ENCODE results near the gene MOB3B.

Gene MOB3B

GRCh38 chr9:27447031-27447683 is 82.5 kb downstream of the MOB3B start:
- Histone ChIP-seq H3K27me3 (replicated peaks) (no peaks in the 10 kb centered on the region), H3K27ac (no peak overlapping the region), H3K4me3 (ENCODE audit: low read depth, low read length) (no peak overlapping the region), H3K36me3 (replicated peaks) (no peaks in the 10 kb centered on the region)
- no peak for DNase-seq
- no peak for TF ChIP-seq CTCF (IDR thresholded peaks at IDR 0.05; ENCODE audit: low read depth, low read length, missing control alignments)
- in situ Hi-C loops (cut with HindIII; ENCODE audit: low pct_ligation_motif_present, low sequenced_read_pairs) = no loop called here

- Histone ChIP-seq H3K36me3 (replicated peaks) (no peaks in the 10 kb centered on the region), H3K4me3 (ENCODE audit: low read depth, low read length) (no peak overlapping the region), H3K27ac (no peak overlapping the region), H3K27me3 (replicated peaks) (no peaks in the 10 kb centered on the region)
- in situ Hi-C loops (cut with HindIII; ENCODE audit: low pct_ligation_motif_present, low sequenced_read_pairs) = no loop called here
- DNase-seq = no peak
- TF ChIP-seq CTCF (IDR thresholded peaks at IDR 0.05; ENCODE audit: low read depth, low read length, missing control alignments) = no peak
Observed at GRCh38 chr9:27445688-27446087, 83.9 kb downstream of the MOB3B start.

GRCh38 chr9:27445057-27445595 is 84.5 kb downstream of the MOB3B start:
- H3K36me3 ChIP-seq (replicated peaks) = no peaks in the 10 kb centered on the region
- H3K4me3 ChIP-seq (ENCODE audit: low read depth, low read length) = no peak overlapping the region
- DNase-seq = no peak
- in situ Hi-C loops (cut with HindIII; ENCODE audit: low pct_ligation_motif_present, low sequenced_read_pairs) = no loop called here
- H3K27ac ChIP-seq = no peak overlapping the region
- no peaks in the 10 kb centered on the region for H3K27me3 ChIP-seq (replicated peaks)
- no peak for TF ChIP-seq CTCF (IDR thresholded peaks at IDR 0.05; ENCODE audit: low read depth, low read length, missing control alignments)

DNA sequence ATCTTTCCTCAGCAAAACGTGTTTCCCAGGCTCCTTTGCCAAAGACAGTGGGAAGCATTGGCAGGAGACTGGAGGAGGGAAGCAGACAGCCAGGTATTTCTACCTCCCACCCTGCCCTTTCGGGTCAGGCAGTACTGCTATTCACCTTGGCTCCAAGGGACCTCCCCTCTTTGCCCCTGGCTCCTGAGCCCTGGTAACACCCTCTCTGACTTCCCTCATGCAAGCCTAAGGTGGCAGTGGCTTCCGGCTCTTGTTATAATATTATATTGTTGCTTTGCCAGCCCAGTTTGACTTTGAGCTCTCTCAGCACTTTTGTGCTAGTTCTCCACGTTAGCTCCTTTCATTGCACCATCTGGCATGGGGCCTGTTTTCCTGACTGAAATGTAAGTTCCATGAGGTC is 87.2 kb downstream of the MOB3B start:
- in situ Hi-C loops (cut with HindIII; ENCODE audit: low pct_ligation_motif_present, low sequenced_read_pairs) = no loop called here
- Histone ChIP-seq H3K4me3 (ENCODE audit: low read depth, low read length) (no peak overlapping the region), H3K27me3 (replicated peaks) (no peaks in the 10 kb centered on the region), H3K27ac (no peak overlapping the region), H3K36me3 (replicated peaks) (no peaks in the 10 kb centered on the region)
- TF ChIP-seq CTCF (IDR thresholded peaks at IDR 0.05; ENCODE audit: low read depth, low read length, missing control alignments) = no peak
- no peak for DNase-seq

GRCh38 chr9:27441741-27442070 is 87.9 kb downstream of the MOB3B start:
- in situ Hi-C loops (cut with HindIII; ENCODE audit: low pct_ligation_motif_present, low sequenced_read_pairs) = no loop called here

More at GRCh38 chr9:27441741-27442070, 87.9 kb downstream of the MOB3B start:
- DNase-seq = no peak
- no peak overlapping the region for H3K27ac ChIP-seq
- no peak for TF ChIP-seq CTCF (IDR thresholded peaks at IDR 0.05; ENCODE audit: low read depth, low read length, missing control alignments)
- no peaks in the 10 kb centered on the region for H3K27me3 ChIP-seq (replicated peaks)
- no peak overlapping the region for H3K4me3 ChIP-seq (ENCODE audit: low read depth, low read length)
- H3K36me3 ChIP-seq (replicated peaks) = no peaks in the 10 kb centered on the region

Measured in brain microvascular endothelial cell (primary cell).